ENCODE results near the gene ANKH. TPM values are rescaled to one million over a fixed set of nuclear protein-coding genes. Genes with fewer than 3 reads are reported as not detected.

The ANKH gene
- total RNA-seq, 2 donors from 2014 or later = 37.2 to 95.4 TPM

DNA sequence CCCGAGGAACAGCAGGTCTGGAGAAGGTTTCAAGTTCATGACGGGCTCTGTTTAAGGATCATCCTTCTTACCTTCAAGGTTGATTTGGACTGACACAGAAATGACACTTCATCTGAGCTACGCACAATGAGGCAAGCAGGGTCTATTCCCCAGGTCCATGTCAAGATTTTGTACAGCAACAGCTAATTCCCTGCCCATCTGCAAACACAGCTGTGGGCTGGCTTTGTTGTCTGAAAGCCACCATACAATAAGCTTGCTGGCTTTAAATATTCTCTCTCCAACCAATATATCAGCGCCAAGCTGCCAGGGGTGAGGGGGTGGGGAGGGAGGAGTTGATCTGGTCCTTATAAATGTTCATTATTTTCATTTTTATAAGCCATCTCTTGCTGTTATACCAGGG is 115.1 kb downstream of the ANKH start:
- Mint-ChIP-seq H3K27ac (no peak overlapping the region), H3K36me3 (peaks cover 10% of the 10 kb centered on the region), H3K27me3 (no peaks in the 10 kb centered on the region)

DNA sequence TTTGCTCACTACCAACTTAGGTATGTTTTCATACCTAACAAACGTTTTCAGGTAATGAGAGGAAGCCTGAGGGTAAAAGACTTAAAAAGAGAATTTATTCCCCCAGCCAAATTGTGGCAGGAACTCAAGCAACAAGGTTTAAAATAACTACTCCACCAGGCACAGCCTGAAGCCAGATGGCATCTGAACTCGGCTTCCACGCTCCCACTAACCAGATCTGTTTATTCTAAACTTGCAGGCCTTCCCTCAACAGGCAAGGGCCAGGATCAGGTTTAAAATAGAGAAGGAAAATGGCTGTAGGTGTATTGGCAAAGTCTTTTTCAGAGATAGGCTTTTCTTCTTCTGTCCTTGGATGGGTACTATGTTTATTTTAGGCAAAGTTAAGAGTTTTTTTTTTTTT is 117.6 kb downstream of the ANKH start:
- Mint-ChIP-seq H3K27me3 (no peaks in the 10 kb centered on the region), H3K27ac (no peak overlapping the region), H3K9me3 (no peaks in the 10 kb centered on the region), H3K4me3 (no peak overlapping the region), H3K36me3 (peaks cover 15% of the 10 kb centered on the region), H3K4me1 (ENCODE audit: low read depth in 2 of 2) (peaks cover 0 to 7% of the 10 kb centered on the region in 2 donors)
- ATAC-seq (no peak), DNase-seq (ENCODE audit: low spot score) (no peak)

More for the DNA sequence above, 115.1 kb downstream of the ANKH start:
- Mint-ChIP-seq H3K4me1 (ENCODE audit: low read depth in 2 of 2) (peaks cover 4 to 15% of the 10 kb centered on the region in 2 donors), H3K9me3 (no peaks in the 10 kb centered on the region), H3K4me3 (no peak overlapping the region)
- DNase-seq (ENCODE audit: low spot score) = no peak
- ATAC-seq = no peak

DNA sequence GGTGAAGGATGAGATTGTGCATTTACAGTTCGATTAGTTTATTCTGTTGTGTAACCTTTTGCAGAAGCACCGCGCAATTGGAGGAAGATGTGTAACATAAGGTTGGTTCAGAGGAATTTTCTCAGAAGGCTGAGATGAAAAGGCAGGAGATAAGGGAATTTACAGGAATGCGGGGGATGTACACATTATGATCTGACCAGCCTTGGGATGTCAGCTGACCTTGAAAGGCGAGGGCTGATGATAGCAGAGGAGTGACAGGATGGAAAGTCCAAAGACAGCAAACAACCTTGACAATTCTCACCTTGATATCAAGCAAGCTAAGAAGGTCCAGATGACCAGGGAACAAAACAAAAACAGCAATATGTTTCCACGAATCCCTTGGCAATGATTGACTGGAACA is 118.3 kb downstream of the ANKH start:
- no peaks in the 10 kb centered on the region for H3K9me3 Mint-ChIP-seq
- DNase-seq (ENCODE audit: low spot score) (no peak), ATAC-seq (no peak)
- peaks cover 15% of the 10 kb centered on the region for H3K36me3 Mint-ChIP-seq
- H3K27ac Mint-ChIP-seq = peak overlapping the region in 1 of 2 donors; percentile 4
- no peak overlapping the region for H3K4me3 Mint-ChIP-seq
- H3K27me3 Mint-ChIP-seq = no peaks in the 10 kb centered on the region
- H3K4me1 Mint-ChIP-seq (ENCODE audit: low read depth in 2 of 2) = peaks cover 0 to 7% of the 10 kb centered on the region in 2 donors

DNA sequence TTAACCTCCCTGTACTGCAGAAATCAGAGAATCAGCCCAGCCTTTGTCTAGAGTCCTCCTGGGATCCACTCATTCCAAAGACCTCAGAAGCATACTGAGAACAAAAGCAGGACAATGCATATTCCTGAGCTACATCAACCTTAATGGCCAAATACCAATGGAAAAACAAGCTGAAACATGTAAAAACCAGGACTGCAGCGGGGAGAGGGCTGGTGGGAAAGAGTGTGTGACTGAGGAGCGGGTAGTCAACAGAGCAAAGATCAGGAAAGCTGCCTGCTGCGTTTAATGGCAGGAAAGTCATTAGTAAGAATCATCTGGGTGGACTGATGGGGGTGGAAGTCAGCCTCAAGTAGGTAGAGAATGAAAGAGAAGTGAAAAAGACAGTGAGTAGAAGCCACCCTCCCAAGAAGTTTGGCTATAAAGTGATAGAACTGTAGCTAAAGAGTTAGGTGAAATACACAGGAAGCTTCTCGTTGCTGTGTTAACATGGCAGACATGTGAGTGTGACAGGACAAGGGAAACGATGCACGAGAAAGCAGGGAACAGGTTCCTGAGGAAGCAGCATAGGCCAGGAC is 119.0 kb downstream of the ANKH start:
- Mint-ChIP-seq H3K4me3 (no peak overlapping the region), H3K27ac (peak overlapping the region in 1 of 2 donors; percentile 4), H3K27me3 (no peaks in the 10 kb centered on the region), H3K4me1 (ENCODE audit: low read depth in 2 of 2) (peaks cover 0 to 7% of the 10 kb centered on the region in 2 donors), H3K36me3 (peaks cover 15% of the 10 kb centered on the region), H3K9me3 (no peaks in the 10 kb centered on the region)
- ATAC-seq (no peak), DNase-seq (ENCODE audit: low spot score) (no peak)

DNA sequence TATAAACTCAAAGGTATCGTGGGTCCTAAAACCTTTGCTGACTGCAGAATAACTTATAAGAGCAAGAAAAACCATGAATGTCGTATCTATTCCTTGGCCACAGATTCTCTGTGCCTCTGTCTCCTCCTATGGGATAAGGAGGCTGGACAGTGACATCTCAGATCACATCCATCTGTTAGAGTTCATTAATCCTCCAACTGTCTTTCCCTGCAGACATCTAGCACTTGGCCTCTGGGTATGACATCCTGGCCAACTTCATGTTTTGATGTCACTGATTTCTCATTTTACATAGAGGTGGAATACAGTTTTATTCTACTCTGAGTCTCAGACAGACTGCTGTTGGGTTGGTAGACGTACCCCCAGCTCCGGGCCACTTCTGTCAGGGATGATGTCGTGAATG is 120.9 kb downstream of the ANKH start:
- no peaks in the 10 kb centered on the region for H3K9me3 Mint-ChIP-seq
- no peak overlapping the region for H3K4me3 Mint-ChIP-seq
- ATAC-seq (no peak), DNase-seq (ENCODE audit: low spot score) (no peak)
- peaks cover 6 to 10% of the 10 kb centered on the region in 2 donors for H3K4me1 Mint-ChIP-seq (ENCODE audit: low read depth in 2 of 2)
- H3K27me3 Mint-ChIP-seq = no peaks in the 10 kb centered on the region
- no peak overlapping the region for H3K27ac Mint-ChIP-seq
- H3K36me3 Mint-ChIP-seq = peaks cover 15% of the 10 kb centered on the region

DNA sequence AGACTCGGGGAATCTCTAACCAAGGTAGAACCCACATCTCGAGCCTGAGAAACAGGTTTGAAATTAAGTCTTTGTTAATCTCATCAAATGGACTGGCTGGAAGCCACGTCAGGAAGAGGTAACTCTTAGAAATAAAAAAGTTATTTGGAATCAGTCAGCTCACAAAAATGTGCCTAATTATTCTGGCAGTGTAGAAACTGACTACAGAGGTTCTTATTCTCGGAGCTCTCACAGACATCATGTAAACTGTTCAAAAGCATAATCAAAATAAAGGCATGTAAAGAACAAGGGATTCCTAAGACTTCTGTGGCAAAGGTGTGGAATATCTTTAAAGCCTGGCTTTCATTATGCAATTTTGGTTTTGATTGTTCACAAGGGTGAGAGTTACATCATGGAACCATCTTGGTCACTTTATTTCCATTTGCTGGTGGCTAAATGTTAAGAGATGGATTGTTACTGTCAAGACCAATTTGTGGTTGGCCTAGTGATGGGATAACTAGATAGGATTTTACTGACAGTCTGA is 121.9 kb downstream of the ANKH start:
- H3K9me3 Mint-ChIP-seq = no peaks in the 10 kb centered on the region
- H3K36me3 Mint-ChIP-seq = peaks cover 15% of the 10 kb centered on the region
- no peaks in the 10 kb centered on the region for H3K27me3 Mint-ChIP-seq
- H3K4me1 Mint-ChIP-seq (ENCODE audit: low read depth in 2 of 2) = peaks cover 13 to 15% of the 10 kb centered on the region in 2 donors
- no peak overlapping the region for H3K27ac Mint-ChIP-seq
- DNase-seq (ENCODE audit: low spot score) (no peak), ATAC-seq (no peak)
- H3K4me3 Mint-ChIP-seq = no peak overlapping the region

DNA sequence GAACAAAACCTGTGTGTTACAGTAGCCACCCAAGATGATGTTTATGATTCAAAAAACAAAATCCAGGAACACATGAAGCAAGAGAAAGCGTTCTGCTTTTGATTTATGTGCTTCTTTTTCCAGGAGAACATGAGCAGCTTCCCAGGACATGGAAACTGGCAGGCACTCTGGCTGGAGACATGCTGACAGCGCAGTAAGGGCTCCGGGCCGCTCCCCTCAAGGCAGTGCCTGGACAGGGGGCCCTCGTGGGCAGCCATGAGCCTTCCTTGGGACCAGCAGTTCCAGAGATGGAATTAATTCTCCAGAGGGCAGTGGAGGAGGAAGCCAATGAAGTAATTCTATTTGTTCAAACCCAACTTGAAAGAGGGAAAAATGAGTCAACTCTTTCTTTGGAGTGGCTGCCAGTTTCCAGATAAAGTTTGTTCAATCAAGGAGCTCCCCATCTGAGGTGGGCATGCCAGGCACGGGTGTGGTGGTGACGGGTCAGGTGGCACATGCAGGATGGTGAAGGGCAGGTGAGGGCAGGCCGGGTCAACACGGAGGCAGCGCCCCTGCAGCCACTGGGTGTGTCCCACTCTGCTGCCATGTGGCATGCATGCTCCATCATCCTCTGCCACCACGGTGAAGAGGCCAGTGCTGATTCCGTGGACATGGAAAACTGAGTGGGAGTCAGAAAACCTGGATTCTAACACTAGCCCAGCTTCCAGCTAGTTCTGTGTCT is 123.2 kb downstream of the ANKH start:
- H3K27ac Mint-ChIP-seq = no peak overlapping the region
- DNase-seq (ENCODE audit: low spot score) = no peak
- H3K4me1 Mint-ChIP-seq (ENCODE audit: low read depth in 2 of 2) = peaks cover 13 to 20% of the 10 kb centered on the region in 2 donors
- H3K27me3 Mint-ChIP-seq = no peaks in the 10 kb centered on the region
- peaks cover 15% of the 10 kb centered on the region for H3K36me3 Mint-ChIP-seq
- H3K9me3 Mint-ChIP-seq = no peaks in the 10 kb centered on the region
- no peak for ATAC-seq
- H3K4me3 Mint-ChIP-seq = no peak overlapping the region

DNA sequence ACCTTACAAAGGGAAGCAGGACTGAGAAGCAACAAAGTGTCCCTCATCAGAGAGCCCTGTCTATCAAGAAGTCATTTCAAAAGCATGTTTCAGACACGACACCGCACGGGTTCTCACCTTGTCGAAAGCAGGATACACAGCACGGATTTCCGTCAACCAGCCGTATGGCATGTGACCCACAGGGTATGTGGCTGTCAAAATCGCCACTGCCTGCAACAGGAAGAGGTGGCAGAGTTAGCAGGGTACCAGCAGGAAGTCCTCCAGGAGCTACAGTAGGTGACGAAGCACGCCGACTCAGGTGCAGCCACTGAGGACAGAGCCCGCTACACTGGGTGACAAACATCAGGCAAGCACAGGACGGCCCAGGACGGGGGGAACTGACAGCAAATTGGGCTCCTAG is 125.8 kb downstream of the ANKH start:
- peak; percentile 91 to 92 for ATAC-seq
- Mint-ChIP-seq H3K27me3 (no peaks in the 10 kb centered on the region), H3K4me3 (peak overlapping the region; percentile 40), H3K27ac (peak overlapping the region; percentile 32 to 43), H3K4me1 (ENCODE audit: low read depth in 2 of 2) (peaks cover 13% of the 10 kb centered on the region in 2 donors), H3K9me3 (no peaks in the 10 kb centered on the region), H3K36me3 (peaks cover under 1% of the 10 kb centered on the region)
- peak; percentile 67 for DNase-seq (ENCODE audit: low spot score)

DNA sequence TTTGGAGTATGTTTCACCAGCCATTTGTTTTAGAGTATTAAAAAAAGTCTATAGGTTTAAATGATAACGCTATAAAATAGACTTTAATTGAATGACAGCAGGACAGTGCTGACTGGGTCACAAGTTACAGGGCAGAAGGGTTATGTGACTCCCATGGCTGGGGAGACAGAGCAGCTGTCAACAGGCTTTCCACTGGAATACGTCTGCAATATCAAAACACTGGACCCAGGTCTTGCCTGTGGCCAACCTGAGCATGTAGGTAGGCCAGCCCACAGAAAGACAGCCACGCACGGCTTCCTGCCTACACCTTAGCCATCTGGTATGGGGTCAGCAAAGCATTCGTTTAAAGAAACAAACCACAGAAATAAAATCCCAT is 126.4 kb downstream of the ANKH start:
- peaks cover 13% of the 10 kb centered on the region in 2 donors for H3K4me1 Mint-ChIP-seq (ENCODE audit: low read depth in 2 of 2)
- no peak for DNase-seq (ENCODE audit: low spot score)
- no peaks in the 10 kb centered on the region for H3K27me3 Mint-ChIP-seq
- ATAC-seq = no peak
- H3K9me3 Mint-ChIP-seq = no peaks in the 10 kb centered on the region
- H3K36me3 Mint-ChIP-seq = no peaks in the 10 kb centered on the region
- no peak overlapping the region for H3K4me3 Mint-ChIP-seq
- no peak overlapping the region for H3K27ac Mint-ChIP-seq

DNA sequence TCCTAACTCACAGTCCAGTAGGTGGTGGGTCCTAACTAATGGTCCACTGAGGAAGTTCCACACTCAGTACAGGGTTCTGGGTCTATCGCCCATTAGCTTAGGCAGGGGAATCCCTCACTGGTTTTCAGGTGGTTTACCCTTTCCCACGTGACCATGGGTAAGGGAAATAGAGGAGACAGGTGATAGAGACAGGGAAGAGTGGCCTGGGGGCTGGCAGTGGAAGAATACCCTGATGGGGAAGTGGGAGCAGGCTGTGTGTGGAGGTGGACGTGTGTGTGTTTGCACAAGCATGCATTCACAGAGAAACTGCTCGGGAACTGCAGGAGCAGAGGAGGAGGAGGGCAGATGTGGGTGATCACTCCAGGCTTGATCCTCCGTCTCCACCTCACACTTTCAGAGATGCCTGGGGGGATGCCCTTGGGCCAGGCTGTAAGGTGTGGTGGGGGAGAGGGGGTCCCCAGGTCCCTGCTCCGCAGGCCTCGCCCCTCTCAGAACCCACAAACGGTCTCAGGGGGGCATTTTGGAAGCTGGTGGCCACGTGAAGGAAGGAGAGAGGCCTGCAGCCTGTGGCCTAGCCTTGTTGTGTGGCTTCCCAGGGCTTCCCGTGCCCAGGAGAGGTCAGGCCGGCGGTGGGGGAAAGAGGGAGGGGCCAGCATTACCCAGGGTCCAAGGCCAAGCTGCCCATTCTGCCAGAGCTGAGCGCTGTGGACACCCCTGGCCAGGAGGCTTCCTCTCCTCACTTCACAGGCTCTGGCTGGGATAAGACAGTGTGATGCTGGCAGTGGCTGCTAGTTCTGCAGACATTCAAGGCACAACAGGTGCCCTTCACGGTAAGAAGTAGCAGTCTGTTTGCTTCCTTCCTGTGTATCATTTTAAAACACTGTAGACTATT is 127.0 kb downstream of the ANKH start:
- Mint-ChIP-seq H3K4me1 (ENCODE audit: low read depth in 2 of 2) (peaks cover 13% of the 10 kb centered on the region in 2 donors), H3K9me3 (no peaks in the 10 kb centered on the region), H3K4me3 (no peak overlapping the region), H3K36me3 (no peaks in the 10 kb centered on the region), H3K27me3 (no peaks in the 10 kb centered on the region), H3K27ac (no peak overlapping the region)
- DNase-seq (ENCODE audit: low spot score) (no peak), ATAC-seq (no peak)

DNA sequence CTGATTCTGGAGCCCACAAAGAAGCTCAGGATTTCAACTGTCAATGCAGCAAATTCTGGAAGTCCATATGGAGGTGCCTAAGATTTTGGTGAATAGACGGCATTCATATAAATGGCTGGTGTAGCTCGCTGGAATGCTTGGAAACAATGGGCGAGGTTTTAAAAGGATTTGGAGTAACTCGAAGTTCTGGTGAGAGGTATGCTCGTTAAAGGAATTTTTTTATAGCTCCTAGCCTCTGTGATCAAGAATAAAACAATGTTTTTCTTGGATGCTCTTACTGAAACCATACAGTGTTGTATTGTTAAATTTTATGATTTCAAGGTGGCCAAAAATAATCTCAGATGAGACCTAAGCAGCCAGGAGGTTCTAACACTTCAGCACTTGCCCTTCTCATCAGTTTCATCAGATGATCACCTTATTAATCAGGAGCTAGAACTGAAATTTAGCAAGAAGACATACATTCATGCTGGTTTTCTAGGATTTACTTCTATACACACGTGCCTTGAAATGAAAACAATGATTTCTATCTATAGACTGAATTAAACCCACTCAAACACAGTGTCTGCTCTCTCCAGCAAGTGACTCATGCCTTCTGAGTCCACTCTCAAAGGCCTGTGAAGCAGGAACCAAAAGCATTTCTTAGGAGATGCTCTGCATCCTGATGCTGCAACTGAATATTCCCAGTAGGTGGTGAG is 127.8 kb downstream of the ANKH start:
- H3K27me3 Mint-ChIP-seq = no peaks in the 10 kb centered on the region
- peaks cover 13% of the 10 kb centered on the region in 2 donors for H3K4me1 Mint-ChIP-seq (ENCODE audit: low read depth in 2 of 2)
- no peaks in the 10 kb centered on the region for H3K9me3 Mint-ChIP-seq
- no peak overlapping the region for H3K27ac Mint-ChIP-seq
- no peak overlapping the region for H3K4me3 Mint-ChIP-seq
- ATAC-seq (no peak), DNase-seq (ENCODE audit: low spot score) (no peak)
- H3K36me3 Mint-ChIP-seq = no peaks in the 10 kb centered on the region

DNA sequence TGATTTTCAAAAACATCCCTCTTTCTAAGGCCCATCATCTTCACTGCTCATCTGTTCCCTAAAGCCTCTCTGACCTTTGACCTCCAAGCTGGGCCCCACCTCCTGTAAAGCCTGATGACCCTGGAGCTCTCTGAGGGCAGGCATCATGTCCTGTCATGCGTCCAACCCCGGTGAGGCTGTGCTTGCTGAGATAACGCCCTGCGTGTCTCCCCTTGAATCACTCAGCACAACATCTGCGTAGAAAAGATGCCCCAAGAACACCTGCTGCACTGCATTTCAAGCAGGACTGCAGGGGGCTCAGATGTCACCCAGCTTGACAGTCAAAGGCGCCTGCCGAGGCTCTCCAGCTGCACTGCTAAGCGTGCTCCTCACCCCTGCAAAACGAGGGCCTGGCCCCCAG is 129.1 kb downstream of the ANKH start:
- Mint-ChIP-seq H3K4me1 (ENCODE audit: low read depth in 2 of 2) (peaks cover 13% of the 10 kb centered on the region in 2 donors), H3K9me3 (no peaks in the 10 kb centered on the region), H3K27me3 (no peaks in the 10 kb centered on the region), H3K36me3 (peaks cover 4% of the 10 kb centered on the region), H3K4me3 (no peak overlapping the region), H3K27ac (peak overlapping the region in 1 of 2 donors; percentile 29)
- ATAC-seq (no peak), DNase-seq (ENCODE audit: low spot score) (no peak)

DNA sequence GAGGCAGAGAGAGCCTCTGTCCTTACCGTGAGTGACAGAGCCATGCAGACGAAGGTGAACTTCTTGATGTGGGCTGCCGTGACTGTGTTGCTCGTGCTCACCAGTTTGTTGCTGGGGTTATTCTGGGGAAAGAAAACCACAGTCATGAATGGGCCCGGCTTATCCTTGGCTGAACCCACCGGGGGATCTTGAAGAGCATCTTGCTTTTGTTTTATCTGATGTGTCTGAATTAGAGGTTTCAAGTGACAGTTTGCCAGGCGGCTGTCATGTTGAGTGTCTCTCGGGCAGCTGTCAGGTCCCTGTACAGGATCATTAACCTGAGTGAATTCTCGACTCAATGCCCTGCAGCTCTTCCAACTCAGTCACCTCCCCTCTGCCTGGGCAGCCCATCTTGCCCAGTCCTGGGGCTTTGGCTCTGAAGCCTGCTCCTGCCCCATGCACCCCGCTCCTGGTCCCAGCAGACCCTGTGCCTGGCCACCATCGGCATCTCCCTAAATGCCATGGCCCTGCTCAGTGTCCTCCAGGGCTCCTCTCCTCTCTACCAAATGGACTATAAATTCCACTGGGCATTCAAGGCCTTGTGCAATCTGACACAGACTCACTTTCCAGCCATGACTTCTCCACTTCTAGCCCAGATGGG is 129.7 kb downstream of the ANKH start:
- DNase-seq (ENCODE audit: low spot score) (no peak), ATAC-seq (no peak)
- Mint-ChIP-seq H3K27me3 (no peaks in the 10 kb centered on the region), H3K36me3 (peaks cover 4% of the 10 kb centered on the region), H3K27ac (peak overlapping the region in 1 of 2 donors; percentile 29), H3K9me3 (no peaks in the 10 kb centered on the region), H3K4me3 (no peak overlapping the region), H3K4me1 (ENCODE audit: low read depth in 2 of 2) (peaks cover 13% of the 10 kb centered on the region in 2 donors)

Data from natural killer cell treated with Interleukin-12 subunit alpha and Interleukin-12 subunit beta and Interleukin-15 and Interleukin-18, amount 100 ng/mL, for 72 hours (primary cell).